Thyroid gland (tissue), 4 donors: ENCODE results near the gene ZNF280B.

Source experiments
- CTCF ChIP-seq, 6 experiments: fragments of 200-600 bp in 3 of 6; fragments of 450-650 bp in 3 of 6; sonication (generic) in 3 of 6; IDR thresholded peaks; one replicate each; pipeline ENCODE4 v1.5.1; 2016 to 2019; ENCODE audit warnings: antibody characterized with exemption in 6 of 6, mild to moderate bottlenecking in 2 of 6, inconsistent platforms in 1 of 6, moderate library complexity in 1 of 6
- POLR2A ChIP-seq, 2 donors: fragments of 450-650 bp; IDR thresholded peaks; one replicate each; pipeline ENCODE4 v1.6.1; 2017; ENCODE audit warnings: antibody characterized with exemption in 2 of 2, mild to moderate bottlenecking in 2 of 2, moderate library complexity in 1 of 2

GRCh38 chr22:22461111-22461510 lies 47.4 kb downstream of the ZNF280B start:
- no peak for TF ChIP-seq POLR2A (IDR thresholded peaks at IDR 0.05)
- TF ChIP-seq CTCF (IDR thresholded peaks at IDR 0.05): no peak
